Nephron (organoid): ENCODE data around the gene SERHL2.

Source experiments
- H3K27ac Mint-ChIP-seq, 3 experiments: 2 replicates each; pipeline ENCODE4 v1.8.0; 2020; ENCODE audit warnings: mixed read lengths in 3 of 3, mild to moderate bottlenecking in 2 of 3, moderate library complexity in 1 of 3
- H3K27me3 Mint-ChIP-seq: 2 replicates; pipeline ENCODE4 v1.8.0; 2021; ENCODE audit warnings: low read depth, mild to moderate bottlenecking, moderate library complexity, mixed read lengths
- H3K36me3 Mint-ChIP-seq: 2 replicates; pipeline ENCODE4 v1.8.0; 2020; ENCODE audit warnings: low read depth, mixed read lengths
- H3K4me1 Mint-ChIP-seq: 2 replicates; pipeline ENCODE4 v1.8.0; 2020; ENCODE audit warnings: mixed read lengths
- H3K4me3 Mint-ChIP-seq, 3 experiments: 2 replicates each; pipeline ENCODE4 v1.8.0; 2020; ENCODE audit warnings: mild to moderate bottlenecking in 3 of 3, mixed read lengths in 3 of 3, moderate library complexity in 2 of 3
- H3K9me3 Mint-ChIP-seq: 2 replicates; pipeline ENCODE4 v1.8.0; 2020; ENCODE audit warnings: mixed read lengths
- CTCF ChIP-seq, 3 experiments: fragments of 200-600 bp; sonication (generic); IDR thresholded peaks; one replicate each; pipeline ENCODE4 v1.5.0; 2021; ENCODE audit warnings: antibody characterized with exemption in 3 of 3; ENCODE audit not compliant: unreplicated experiment in 3 of 3

SERHL2 gene

GRCh38 chr22:42581762-42582716, 28.3 kb downstream of the SERHL2 start:
- Mint-ChIP-seq H3K27ac (peak overlapping the region; percentile 28 to 83 (median 82)), H3K4me3 (peak overlapping the region; percentile 92 to 98 (median 97)), H3K27me3 (no peaks in the 10 kb centered on the region), H3K36me3 (peaks cover 36% of the 10 kb centered on the region), H3K4me1 (peaks cover 12% of the 10 kb centered on the region), H3K9me3 (no peaks in the 10 kb centered on the region)
- TF ChIP-seq CTCF (IDR thresholded peaks at IDR 0.05; ENCODE audit: unreplicated experiment in 3 of 3): no peak

DNA sequence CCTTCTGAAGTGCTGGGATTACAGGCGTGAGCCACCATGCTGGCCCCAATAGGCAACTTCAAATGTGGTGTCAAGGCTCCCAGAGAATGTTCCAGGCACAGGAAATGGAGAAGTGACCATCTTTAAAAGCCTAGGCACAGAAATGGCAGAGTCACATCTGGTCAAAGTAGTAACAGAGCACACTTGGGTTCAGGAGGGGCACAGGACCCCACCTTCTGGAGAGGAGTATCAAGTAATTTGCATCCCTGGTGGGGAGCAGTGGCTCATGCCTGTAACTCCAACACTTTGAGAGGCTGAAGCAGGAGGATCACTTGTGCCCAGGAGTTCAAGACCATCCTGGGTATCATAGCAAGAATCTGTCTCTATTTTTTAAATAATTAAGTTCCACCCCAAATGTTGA, 29.2 kb downstream of the SERHL2 start:
- no peak overlapping the region for H3K27ac Mint-ChIP-seq
- H3K4me3 Mint-ChIP-seq: peak overlapping the region; percentile 87 to 92 (median 89)

GRCh38 chr22:42584364-42584940, 30.7 kb downstream of the SERHL2 start:
- Mint-ChIP-seq H3K4me3 (peak overlapping the region; percentile 54 to 66 (median 64)), H3K9me3 (no peaks in the 10 kb centered on the region), H3K27me3 (no peaks in the 10 kb centered on the region), H3K36me3 (peaks cover 53% of the 10 kb centered on the region), H3K4me1 (peaks cover 12% of the 10 kb centered on the region), H3K27ac (no peak overlapping the region)
- no peak for TF ChIP-seq CTCF (IDR thresholded peaks at IDR 0.05; ENCODE audit: unreplicated experiment in 3 of 3)

More for the DNA sequence above, 29.2 kb downstream of the SERHL2 start:
- Mint-ChIP-seq H3K9me3 (no peaks in the 10 kb centered on the region), H3K36me3 (peaks cover 45% of the 10 kb centered on the region), H3K4me1 (peaks cover 12% of the 10 kb centered on the region), H3K27me3 (no peaks in the 10 kb centered on the region)
- TF ChIP-seq CTCF (IDR thresholded peaks at IDR 0.05; ENCODE audit: unreplicated experiment in 3 of 3): no peak

DNA sequence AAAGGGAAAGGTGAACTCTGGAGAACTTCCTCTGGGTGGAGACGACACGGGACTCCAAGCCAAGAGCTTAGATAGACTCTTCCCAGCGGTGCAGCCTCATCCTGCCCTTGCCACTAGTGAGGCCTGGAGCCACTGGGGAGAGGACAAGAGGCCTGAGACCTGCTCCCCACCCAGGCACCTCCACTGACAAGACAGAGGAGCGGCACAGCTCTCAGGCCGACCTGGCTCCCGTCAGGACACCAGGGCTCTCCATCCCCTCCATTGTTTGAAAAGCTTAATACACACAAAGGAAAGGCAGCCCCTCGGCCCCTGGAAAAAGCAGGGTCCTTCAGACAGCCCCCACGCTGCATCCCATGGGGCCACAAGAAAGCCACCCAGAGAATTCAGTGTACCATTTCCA, 31.3 kb downstream of the SERHL2 start:
- H3K27ac Mint-ChIP-seq: peak overlapping the region in 1 of 3 experiments; percentile 30
- peaks cover 59% of the 10 kb centered on the region for H3K36me3 Mint-ChIP-seq
- H3K4me1 Mint-ChIP-seq: peaks cover 12% of the 10 kb centered on the region
- no peak overlapping the region for H3K4me3 Mint-ChIP-seq
- no peak for TF ChIP-seq CTCF (IDR thresholded peaks at IDR 0.05; ENCODE audit: unreplicated experiment in 3 of 3)
- no peaks in the 10 kb centered on the region for H3K9me3 Mint-ChIP-seq
- no peaks in the 10 kb centered on the region for H3K27me3 Mint-ChIP-seq

DNA sequence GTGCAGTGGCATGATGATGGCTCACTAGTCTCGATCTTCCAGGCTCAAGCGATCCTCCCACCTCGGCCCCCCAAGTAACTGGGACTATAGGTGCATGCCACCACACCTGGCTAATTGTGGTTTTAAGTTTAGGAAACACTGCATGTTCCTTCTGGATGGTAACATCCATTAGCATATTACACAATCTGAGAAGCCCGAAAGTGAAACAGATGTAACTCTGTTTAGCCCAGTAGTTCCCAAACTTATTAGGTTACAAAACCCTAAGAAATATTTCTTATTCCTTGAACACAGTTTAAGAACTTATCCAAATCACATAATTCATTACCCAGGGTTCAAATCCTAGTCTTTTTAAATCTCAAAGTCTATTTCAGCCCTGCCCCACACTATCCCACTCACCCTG, 32.6 kb downstream of the SERHL2 start:
- peaks cover 6% of the 10 kb centered on the region for H3K4me1 Mint-ChIP-seq
- no peak overlapping the region for H3K27ac Mint-ChIP-seq
- no peaks in the 10 kb centered on the region for H3K27me3 Mint-ChIP-seq
- no peak for TF ChIP-seq CTCF (IDR thresholded peaks at IDR 0.05; ENCODE audit: unreplicated experiment in 3 of 3)
- no peak overlapping the region for H3K4me3 Mint-ChIP-seq
- H3K36me3 Mint-ChIP-seq: peaks cover 70% of the 10 kb centered on the region
- H3K9me3 Mint-ChIP-seq: no peaks in the 10 kb centered on the region
